ENCODE measurements around the gene MAP7D2. TPM values are rescaled to one million over a fixed set of nuclear protein-coding genes. Genes with fewer than 3 reads are reported as not detected.
"Not testable (repeated sequence)": the region's sequence is repeated elsewhere in the genome, so short reads cannot be mapped to it uniquely, and the experiment has no call there.

MAP7D2 gene
- total and polyA plus RNA-seq, 9 of the 15 experiments (the other 6 are each of a cell fraction or from before 2014, with no cell fraction given): 0.01 to 0.04 (median 0.03) TPM; not detected in 4

DNA sequence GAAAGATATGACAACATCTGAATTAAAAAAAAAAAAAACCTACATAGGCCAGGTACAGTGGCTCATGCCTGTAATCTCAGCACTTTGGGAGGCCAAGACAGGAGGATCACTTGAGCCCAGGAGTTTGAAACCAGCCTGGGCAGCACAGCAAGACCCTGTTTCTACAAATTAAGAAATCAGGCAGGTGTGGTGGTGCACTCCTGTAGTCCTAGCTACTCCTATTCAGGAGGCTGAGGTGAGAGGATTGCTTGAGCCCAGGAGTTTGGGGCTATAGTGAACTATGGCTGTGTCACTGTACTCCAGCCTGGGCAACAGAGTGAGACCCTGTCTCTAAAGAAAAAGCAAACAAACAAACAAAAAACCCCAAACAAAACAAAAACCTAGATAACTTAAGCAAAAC is 45.8 kb upstream of the MAP7D2 start:
- DNase-seq (ENCODE audit: extremely low read depth in 1 of 4, low spot score in 3 of 4); POLR2A ChIA-PET; H3K27ac ChIP-seq (ENCODE audit: extremely low read depth, low read depth, low read length); H3K4me2 ChIP-seq (ENCODE audit: insufficient read depth, low read length); H4K20me1 ChIP-seq (replicated peaks; ENCODE audit: control insufficient read depth, insufficient read depth, low read length); H3K9ac ChIP-seq (ENCODE audit: insufficient read depth in 1 of 2, low read depth in 2 of 2, low read length in 2 of 2); ATAC-seq; CTCF ChIA-PET (ENCODE audit: low intra/inter-chr PET ratio); H3K9me1 ChIP-seq (ENCODE audit: control insufficient read depth, insufficient read depth, low read length); H3K9me3 ChIP-seq (replicated peaks; ENCODE audit: control insufficient read depth, insufficient read depth, low read depth, low read length); H3K4me3 ChIP-seq; intact Hi-C loops (cut with micrococcal nuclease); H3K4me1 ChIP-seq (replicated peaks in 1 of 2; ENCODE audit: control insufficient read depth in 2 of 2, insufficient read depth in 2 of 2, low read length in 2 of 2); BruUV-seq (replicated peaks); H2AFZ ChIP-seq (ENCODE audit: low read depth, low read length); in situ Hi-C loops (cut with MboI); H3K79me2 ChIP-seq (ENCODE audit: control insufficient read depth, insufficient read depth, low read length); H3K27me3 ChIP-seq (ENCODE audit: control insufficient read depth in 2 of 2, insufficient read depth in 2 of 2, low read length in 2 of 2); FAIRE-seq: not testable (repeated sequence)
- peaks cover 47% of the 10 kb centered on the region; the same call in 2 of the 3 replicates for H3K36me3 ChIP-seq (ENCODE audit: control insufficient read depth, insufficient read depth, low read length)
- TF ChIP-seq ZNF121 (CRISPR knock-in tag; conservative IDR thresholded peaks at IDR 0.05): peak; percentile 76

DNA sequence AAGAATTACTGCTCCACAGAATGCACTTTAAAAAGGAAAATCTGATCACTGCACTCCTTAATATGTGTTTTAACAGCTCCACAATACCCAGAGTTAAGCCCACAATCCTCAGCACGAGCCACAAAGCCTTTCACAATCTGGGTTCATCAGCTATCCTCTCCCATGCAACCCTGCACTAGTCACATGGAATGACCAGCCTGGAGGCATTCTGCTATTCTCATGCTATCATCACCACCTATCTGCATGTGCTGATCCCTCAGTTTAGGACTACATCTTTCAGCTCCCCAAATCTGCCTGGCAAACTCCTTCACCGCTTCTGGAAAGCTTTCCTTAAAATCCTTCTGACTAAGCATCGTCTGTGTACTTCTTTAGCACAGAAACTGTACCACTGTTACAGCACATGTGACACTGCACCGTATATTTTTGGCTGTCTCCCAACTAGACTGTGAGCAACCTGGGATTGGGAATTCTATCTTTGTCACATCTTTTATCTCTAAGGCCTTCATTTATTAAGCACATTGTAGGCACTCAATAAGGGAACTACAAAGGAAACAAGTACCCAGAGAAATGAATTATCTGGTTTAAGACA is 43.2 kb upstream of the MAP7D2 start:
- ChIA-PET POLR2A (interaction anchor here (1.5 kb wide), 1 partner anchor 17 kb away, joined by 3 read pairs; no protein-coding TSS in a partner anchor), CTCF (ENCODE audit: low intra/inter-chr PET ratio) (no interaction called here)
- Histone ChIP-seq H3K36me3 (ENCODE audit: control insufficient read depth, insufficient read depth, low read length) (peaks cover 62% of the 10 kb centered on the region), H3K4me1 (replicated peaks in 1 of 2; ENCODE audit: control insufficient read depth in 2 of 2, insufficient read depth in 2 of 2, low read length in 2 of 2) (no peaks in the 10 kb centered on the region), H3K9ac (ENCODE audit: insufficient read depth in 1 of 2, low read depth in 2 of 2, low read length in 2 of 2) (no peak overlapping the region), H3K4me2 (ENCODE audit: insufficient read depth, low read length) (no peak overlapping the region), H3K27ac (ENCODE audit: extremely low read depth, low read depth, low read length) (no peak overlapping the region), H3K27me3 (ENCODE audit: control insufficient read depth in 2 of 2, insufficient read depth in 2 of 2, low read length in 2 of 2) (no peaks in the 10 kb centered on the region), H4K20me1 (replicated peaks; ENCODE audit: control insufficient read depth, insufficient read depth, low read length) (no peaks in the 10 kb centered on the region), H2AFZ (ENCODE audit: low read depth, low read length) (no peak overlapping the region), H3K4me3 (no peak overlapping the region), H3K9me1 (ENCODE audit: control insufficient read depth, insufficient read depth, low read length) (no peaks in the 10 kb centered on the region), H3K79me2 (ENCODE audit: control insufficient read depth, insufficient read depth, low read length) (no peaks in the 10 kb centered on the region), H3K9me3 (replicated peaks; ENCODE audit: control insufficient read depth, insufficient read depth, low read depth, low read length) (no peaks in the 10 kb centered on the region)
- intact Hi-C loops (cut with micrococcal nuclease): no loop called here
- BruUV-seq (replicated peaks): no TSS peak
- FAIRE-seq: no peak
- WGBS (ENCODE audit: insufficient coverage, low coverage, missing lambda C conversion rate): 90% methylated on average over 4 of the region's 4 CpGs
- DNase-seq (ENCODE audit: extremely low read depth in 1 of 4, low spot score in 3 of 4): no peak
- in situ Hi-C loops (cut with MboI): no loop called here
- ATAC-seq: no peak
- TF ChIP-seq NELFE (IDR thresholded peaks at IDR 0.05; ENCODE audit: insufficient read depth, insufficient read length) (no peak), ZNF695 (CRISPR knock-in tag; IDR thresholded peaks at IDR 0.05) (no peak), CBX3 (IDR thresholded peaks at IDR 0.05; ENCODE audit: borderline replicate concordance in 1 of 2, low read length in 2 of 2) (no peak), HEY1 (CRISPR knock-in tag; IDR thresholded peaks at IDR 0.05; ENCODE audit: borderline replicate concordance) (no peak), ZBTB7A (IDR thresholded peaks at IDR 0.05; ENCODE audit: borderline replicate concordance, control insufficient read depth, low read depth, low read length) (no peak), PHTF2 (CRISPR knock-in tag; IDR thresholded peaks at IDR 0.05) (no peak), NR1H2 (CRISPR knock-in tag; IDR thresholded peaks at IDR 0.05) (no peak), MTA1 (IDR thresholded peaks at IDR 0.05; ENCODE audit: borderline replicate concordance) (no peak), NR2C1 (IDR thresholded peaks at IDR 0.05) (no peak), NR2C1 (tag; IDR thresholded peaks at IDR 0.05) (no peak), POU5F1 (IDR thresholded peaks at IDR 0.05; ENCODE audit: borderline replicate concordance, low read depth, low read length, partially characterized antibody) (no peak), RAD51 (IDR thresholded peaks at IDR 0.05; ENCODE audit: borderline replicate concordance, low read depth) (no peak), BRD9 (IDR thresholded peaks at IDR 0.05; ENCODE audit: low read depth, partially characterized antibody) (no peak), FOXA3 (CRISPR knock-in tag; conservative IDR thresholded peaks at IDR 0.05 in 1 of 2, IDR thresholded peaks at IDR 0.05 in 1 of 2) (no peak)
- TF ChIP-seq, protein P1, sequence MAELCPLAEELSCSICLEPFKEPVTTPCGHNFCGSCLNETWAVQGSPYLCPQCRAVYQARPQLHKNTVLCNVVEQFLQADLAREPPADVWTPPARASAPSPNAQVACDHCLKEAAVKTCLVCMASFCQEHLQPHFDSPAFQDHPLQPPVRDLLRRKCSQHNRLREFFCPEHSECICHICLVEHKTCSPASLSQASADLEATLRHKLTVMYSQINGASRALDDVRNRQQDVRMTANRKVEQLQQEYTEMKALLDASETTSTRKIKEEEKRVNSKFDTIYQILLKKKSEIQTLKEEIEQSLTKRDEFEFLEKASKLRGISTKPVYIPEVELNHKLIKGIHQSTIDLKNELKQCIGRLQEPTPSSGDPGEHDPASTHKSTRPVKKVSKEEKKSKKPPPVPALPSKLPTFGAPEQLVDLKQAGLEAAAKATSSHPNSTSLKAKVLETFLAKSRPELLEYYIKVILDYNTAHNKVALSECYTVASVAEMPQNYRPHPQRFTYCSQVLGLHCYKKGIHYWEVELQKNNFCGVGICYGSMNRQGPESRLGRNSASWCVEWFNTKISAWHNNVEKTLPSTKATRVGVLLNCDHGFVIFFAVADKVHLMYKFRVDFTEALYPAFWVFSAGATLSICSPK (IDR thresholded peaks at IDR 0.05; ENCODE audit: borderline replicate concordance): no peak
